HepG2 (cell line): Measurements from ENCODE around the gene GHSR. TPM values are rescaled to one million over a fixed set of nuclear protein-coding genes. Genes with fewer than 3 reads are reported as not detected.

Experiments
- ATAC-seq: fragments of 200-7000 bp; cut with Tn5 transposase; 3 replicates; pipeline ENCODE4 v1.9.1; 2020; ENCODE audit warnings: mild to moderate bottlenecking, moderate library complexity
- BruUV-seq: library from RNA; stranded (reverse); fragments of 400-500 nt; replicated peaks from 2 replicates; lab custom pipeline; 2021; lab: Mats Ljungman, UMichigan
- CTCF ChIA-PET: fragments of 300-600 bp; formaldehyde crosslinking; extraction: SDS; loops from one replicate; lab custom pipeline; 2021; ENCODE audit warnings: low total read pairs, inconsistent platforms, low intra/inter-chr PET ratio; lab: Yijun Ruan, JAX
- POLR2A ChIA-PET: fragments of 350-600 bp; sonication (Branson Sonifier 250); formaldehyde crosslinking; loops from one replicate; lab custom pipeline; 2020; ENCODE audit warnings: antibody characterized with exemption, inconsistent platforms; lab: Yijun Ruan, JAX
- DNase-seq: peaks from one replicate; pipeline ENCODE4 v3.0.0-alpha.2; 2015; ENCODE audit warnings: low spot score
- FAIRE-seq: peaks from 3 replicates; lab custom pipeline; 2011; peaks lifted over from hg19 to GRCh38; lab: Jason Lieb, UNC
- H2AFZ ChIP-seq: one replicate; pipeline ENCODE4 v1.6.1; 2011; ENCODE audit warnings: low read length, inconsistent platforms
- H3K27ac ChIP-seq: fragments of 300-600 bp; 3 replicates; pipeline ENCODE4 v1.8.0; 2011; ENCODE audit warnings: mixed run types, mild to moderate bottlenecking, mixed read lengths, low read length, inconsistent platforms; ENCODE audit not compliant: insufficient read depth; ENCODE audit errors: extremely low read length
- H3K27me3 ChIP-seq, 2 experiments: fragments of 200-600 bp in 1 of 2; 2 replicates in 1 of 2; 3 replicates in 1 of 2; pipeline versions ENCODE4 v1.6.0 to v1.8.0; 2011; ENCODE audit warnings: low read length in 2 of 2, mild to moderate bottlenecking in 2 of 2, moderate library complexity in 2 of 2, inconsistent platforms in 1 of 2; ENCODE audit not compliant: insufficient read depth in 2 of 2, control insufficient read depth in 1 of 2
- H3K36me3 ChIP-seq, 2 experiments: fragments of 200-600 bp in 1 of 2; replicated peaks in 1 of 2; 2 replicates in 1 of 2; 3 replicates in 1 of 2; pipeline versions ENCODE4 v1.5.1 to v1.8.0; 2011; ENCODE audit warnings: low read length in 2 of 2, inconsistent platforms in 1 of 2; ENCODE audit not compliant: insufficient read depth in 2 of 2, control insufficient read depth in 1 of 2
- H3K4me1 ChIP-seq: 2 replicates; pipeline ENCODE4 v1.5.1; 2012; ENCODE audit warnings: low read length, inconsistent platforms; ENCODE audit not compliant: insufficient read depth
- H3K4me2 ChIP-seq: 2 replicates; pipeline ENCODE4 v1.6.0; 2011; ENCODE audit warnings: low read depth, low read length, inconsistent platforms
- H3K4me3 ChIP-seq, 3 experiments: fragments of 200-600 bp in 1 of 3; sonication (generic), shearing (Covaris generic) in 1 of 3; replicated peaks in 1 of 3; 2 replicates each; pipeline ENCODE4 v1.5.1; 2011 to 2016; ENCODE audit warnings: low read length in 3 of 3, inconsistent platforms in 2 of 3, low read depth in 2 of 3, mild to moderate bottlenecking in 2 of 3, control low read depth in 1 of 3, mixed read lengths in 1 of 3; ENCODE audit not compliant: insufficient read depth in 1 of 3
- H3K79me2 ChIP-seq: one replicate; pipeline ENCODE4 v1.6.1; 2011; ENCODE audit warnings: low read length, inconsistent platforms; ENCODE audit not compliant: insufficient read depth
- H3K9ac ChIP-seq: 2 replicates; pipeline ENCODE4 v1.6.0; 2011; ENCODE audit warnings: mild to moderate bottlenecking, low read depth, low read length, inconsistent platforms; ENCODE audit not compliant: insufficient read depth
- H3K9me3 ChIP-seq: 2 replicates; pipeline ENCODE4 v1.5.1; 2012; ENCODE audit warnings: mild to moderate bottlenecking, low read length
- H4K20me1 ChIP-seq: 2 replicates; pipeline ENCODE4 v1.6.0; 2011; ENCODE audit warnings: inconsistent platforms, mild to moderate bottlenecking, low read length, moderate library complexity; ENCODE audit not compliant: insufficient read depth
- AGO2 ChIP-seq: fragments of 200-400 bp; formaldehyde crosslinking; optimal IDR thresholded peaks from 2 replicates; pipeline ENCODE3; 2017; ENCODE audit warnings: mild to moderate bottlenecking, low read depth, low read length, moderate library complexity
- ARNT2 ChIP-seq: sonication (generic); formaldehyde crosslinking; IDR thresholded peaks from 2 replicates; pipeline ENCODE4 v1.8.0; 2022; ENCODE audit warnings: mild to moderate bottlenecking, low read depth, missing genetic modification reagents, moderate library complexity
- BRD4 ChIP-seq: sonication (generic); formaldehyde crosslinking; IDR thresholded peaks from 2 replicates; pipeline ENCODE4 v1.4.0; 2020; ENCODE audit warnings: missing genetic modification reagents
- ELF4 ChIP-seq: sonication (generic); formaldehyde crosslinking; IDR thresholded peaks from 2 replicates; pipeline ENCODE4 v1.5.0; 2020; ENCODE audit warnings: missing genetic modification reagents, mild to moderate bottlenecking, moderate library complexity, borderline replicate concordance
- GZF1 ChIP-seq: sonication (generic); formaldehyde crosslinking; IDR thresholded peaks from 2 replicates; pipeline ENCODE4 v1.5.1; 2020; ENCODE audit warnings: mild to moderate bottlenecking, missing genetic modification reagents
- HMG20B ChIP-seq: conservative IDR thresholded peaks from 2 replicates; pipeline ENCODE4 v1.6.1; 2016; ENCODE audit warnings: missing genetic modification reagents, missing compliant biosample characterization
- PAF1 ChIP-seq: IDR thresholded peaks from 2 replicates; pipeline ENCODE4 v1.6.1; 2016; ENCODE audit warnings: missing genetic modification reagents, missing compliant biosample characterization
- POLR2AphosphoS2 ChIP-seq: IDR thresholded peaks from 2 replicates; pipeline ENCODE4 v1.6.1; 2011; ENCODE audit warnings: low read depth, low read length, improper control_type of control experiment
- RBM22 ChIP-seq: fragments of 200-400 bp; formaldehyde crosslinking; optimal IDR thresholded peaks from 2 replicates; pipeline ENCODE3; 2017; ENCODE audit warnings: mild to moderate bottlenecking, low read length, moderate library complexity
- SP5 ChIP-seq: IDR thresholded peaks from 2 replicates; pipeline ENCODE4 v1.6.1; 2016; ENCODE audit warnings: low read depth, borderline replicate concordance
- ZNF343 ChIP-seq: sonication (generic); formaldehyde crosslinking; IDR thresholded peaks from 2 replicates; pipeline ENCODE4 v1.4.0; 2020; ENCODE audit warnings: mild to moderate bottlenecking, missing genetic modification reagents
- ZNF354B ChIP-seq: sonication (generic); formaldehyde crosslinking; IDR thresholded peaks from 2 replicates; pipeline ENCODE4 v1.8.0; 2022; ENCODE audit warnings: mild to moderate bottlenecking, missing genetic modification reagents
- WGBS: methylation state at CpG from one replicate; pipeline ENCODE4 v1.1.6; 2017; ENCODE audit warnings: low lambda C conversion rate; 5-methylcytosine and 5-hydroxymethylcytosine counted together
- in situ Hi-C: cut with HindIII; loops from 2 replicates; pipeline ENCODE4 v1.10.0; 2017; ENCODE audit warnings: low pct_unique_long_range_greater_than_20kb; ENCODE audit not compliant: extremely low pct_ligation_motif_present
- intact Hi-C: fragments of 100-400 bp; cut with micrococcal nuclease; formaldehyde crosslinking; loops from one replicate; pipeline ENCODE4 v1.10.0; 2022; ENCODE audit not compliant: unreplicated experiment
- polyA plus RNA-seq, 8 experiments: library from polyadenylated mRNA; depleted of rRNA in 3 of 8; stranded (reverse) in 7 of 8; unstranded in 1 of 8; fragments of >200 nt; fragmentation: Illumina TruSeq in 4 of 8; extraction: Trizol in 4 of 8; gene quantifications; 2 replicates each; pipeline versions ENCODE4 v1.2.1 to v1.2.3, GENCODE V29; 2011 to 2016; ENCODE audit warnings: low read depth in 4 of 8, missing spikeins in 1 of 8, mixed read lengths in 1 of 8; ENCODE audit not compliant: insufficient read depth in 1 of 8
- total RNA-seq, 5 experiments: library from RNA; depleted of rRNA; stranded (reverse); fragments of >200 nt; fragmentation: Illumina TruSeq; extraction: Trizol; gene quantifications; 2 replicates each; pipeline ENCODE4 v1.2.3, GENCODE V29; 2016; ENCODE audit warnings: low read depth in 1 of 5
- TF ChIP-seq, protein P1 (sequence below): sonication (generic); formaldehyde crosslinking; IDR thresholded peaks from 2 replicates; pipeline ENCODE4 v1.8.1; 2023; ENCODE audit warnings: mild to moderate bottlenecking, moderate library complexity, missing genetic modification reagents
- TF ChIP-seq, protein P2 (sequence below): sonication (generic); formaldehyde crosslinking; IDR thresholded peaks from 2 replicates; pipeline ENCODE4 v1.5.0; 2020; ENCODE audit warnings: mild to moderate bottlenecking, low read depth, missing genetic modification reagents, borderline replicate concordance
- TF ChIP-seq, protein P3 (sequence below): sonication (generic); formaldehyde crosslinking; IDR thresholded peaks from 2 replicates; pipeline ENCODE4 v1.5.0; 2020; ENCODE audit warnings: mild to moderate bottlenecking, missing genetic modification reagents
- TF ChIP-seq, protein P4 (sequence below): sonication (generic); formaldehyde crosslinking; IDR thresholded peaks from 2 replicates; pipeline ENCODE4 v1.9.0; 2021; ENCODE audit warnings: mild to moderate bottlenecking, missing genetic modification reagents

The GHSR gene
- total and polyA plus RNA-seq, 2 of the 13 experiments (the other 11 are each of a cell fraction or from before 2014, with no cell fraction given): not detected

DNA sequence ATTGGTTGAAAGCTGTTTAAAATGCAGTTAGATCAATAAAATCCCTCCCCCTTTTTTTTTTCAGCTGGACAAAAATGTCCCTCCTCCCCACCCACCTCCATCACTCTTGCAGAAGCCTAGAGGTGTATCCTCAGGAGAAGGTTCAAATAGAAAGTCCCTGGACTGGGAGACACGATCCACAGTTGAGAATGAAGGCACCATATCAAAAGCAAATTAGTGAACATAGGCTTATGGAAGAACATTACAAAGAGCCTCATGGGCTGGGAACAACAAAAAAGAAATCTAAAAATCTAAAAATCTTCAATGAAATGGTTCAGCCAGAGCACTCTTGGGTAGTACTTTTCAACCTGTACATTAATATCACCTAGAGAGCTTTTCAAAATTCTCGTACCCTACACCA is 46.2 kb downstream of the GHSR start:
- DNase-seq (no peak), FAIRE-seq (no peak), ATAC-seq (no peak)
- peaks cover 10 to 13% of the 10 kb centered on the region in 2 experiments; a peak in 4 of 5 replicates for H3K36me3 ChIP-seq
- no peaks in the 10 kb centered on the region for H3K4me1 ChIP-seq
- WGBS: 80% methylated on average over 2 of the region's 2 CpGs
- no peak overlapping the region for H3K9ac ChIP-seq
- no TSS peak for BruUV-seq
- intact Hi-C loops: no loop called here
- H3K9me3 ChIP-seq: no peaks in the 10 kb centered on the region
- no peak overlapping the region for H3K4me3 ChIP-seq
- no peaks in the 10 kb centered on the region for H3K27me3 ChIP-seq
- H2AFZ ChIP-seq: no peak overlapping the region
- POLR2A ChIA-PET: no interaction called here
- H3K27ac ChIP-seq: no peak overlapping the region
- H3K4me2 ChIP-seq: no peak overlapping the region
- H3K79me2 ChIP-seq: no peaks in the 10 kb centered on the region
- peaks cover 36% of the 10 kb centered on the region for H4K20me1 ChIP-seq
- in situ Hi-C loops: no loop called here
- CTCF ChIA-PET: no interaction called here
- TF ChIP-seq, protein P1, sequence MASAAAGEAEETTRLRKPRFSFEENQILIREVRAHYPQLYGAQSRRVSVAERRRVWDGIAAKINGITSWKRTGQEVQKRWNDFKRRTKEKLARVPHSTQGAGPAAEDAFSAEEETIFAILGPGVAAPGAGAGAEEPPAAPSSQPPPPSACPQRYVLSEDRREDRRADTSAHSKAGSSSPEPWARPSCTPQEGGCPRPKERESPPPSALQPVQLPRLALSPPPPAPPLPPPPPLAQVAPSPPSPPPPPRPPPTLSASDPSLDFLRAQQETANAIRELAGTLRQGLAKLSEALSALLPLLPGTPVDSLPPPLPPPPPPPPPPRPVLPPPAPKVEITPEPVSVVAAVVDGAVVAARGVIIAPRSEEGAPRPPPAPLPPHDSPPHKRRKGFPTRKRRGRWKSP (CRISPR knock-in tag): no peak
- TF ChIP-seq PAF1 (CRISPR knock-in tag): no peak
- no peak for TF ChIP-seq BRD4 (CRISPR knock-in tag)
- TF ChIP-seq ZNF343 (CRISPR knock-in tag): no peak
- no peak for TF ChIP-seq ZNF354B (CRISPR knock-in tag)
- TF ChIP-seq, protein P2, sequence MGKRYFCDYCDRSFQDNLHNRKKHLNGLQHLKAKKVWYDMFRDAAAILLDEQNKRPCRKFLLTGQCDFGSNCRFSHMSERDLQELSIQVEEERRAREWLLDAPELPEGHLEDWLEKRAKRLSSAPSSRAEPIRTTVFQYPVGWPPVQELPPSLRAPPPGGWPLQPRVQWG (CRISPR knock-in tag): no peak
- peak; percentile 59; the same call in 1 of the 2 replicates for TF ChIP-seq POLR2AphosphoS2
- TF ChIP-seq, protein P3, sequence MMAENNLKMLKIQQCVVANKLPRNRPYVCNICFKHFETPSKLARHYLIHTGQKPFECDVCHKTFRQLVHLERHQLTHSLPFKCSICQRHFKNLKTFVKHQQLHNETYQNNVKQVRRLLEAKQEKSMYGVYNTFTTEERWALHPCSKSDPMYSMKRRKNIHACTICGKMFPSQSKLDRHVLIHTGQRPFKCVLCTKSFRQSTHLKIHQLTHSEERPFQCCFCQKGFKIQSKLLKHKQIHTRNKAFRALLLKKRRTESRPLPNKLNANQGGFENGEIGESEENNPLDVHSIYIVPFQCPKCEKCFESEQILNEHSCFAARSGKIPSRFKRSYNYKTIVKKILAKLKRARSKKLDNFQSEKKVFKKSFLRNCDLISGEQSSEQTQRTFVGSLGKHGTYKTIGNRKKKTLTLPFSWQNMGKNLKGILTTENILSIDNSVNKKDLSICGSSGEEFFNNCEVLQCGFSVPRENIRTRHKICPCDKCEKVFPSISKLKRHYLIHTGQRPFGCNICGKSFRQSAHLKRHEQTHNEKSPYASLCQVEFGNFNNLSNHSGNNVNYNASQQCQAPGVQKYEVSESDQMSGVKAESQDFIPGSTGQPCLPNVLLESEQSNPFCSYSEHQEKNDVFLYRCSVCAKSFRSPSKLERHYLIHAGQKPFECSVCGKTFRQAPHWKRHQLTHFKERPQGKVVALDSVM (CRISPR knock-in tag): no peak
- TF ChIP-seq GZF1 (CRISPR knock-in tag): no peak
- TF ChIP-seq, protein P4, sequence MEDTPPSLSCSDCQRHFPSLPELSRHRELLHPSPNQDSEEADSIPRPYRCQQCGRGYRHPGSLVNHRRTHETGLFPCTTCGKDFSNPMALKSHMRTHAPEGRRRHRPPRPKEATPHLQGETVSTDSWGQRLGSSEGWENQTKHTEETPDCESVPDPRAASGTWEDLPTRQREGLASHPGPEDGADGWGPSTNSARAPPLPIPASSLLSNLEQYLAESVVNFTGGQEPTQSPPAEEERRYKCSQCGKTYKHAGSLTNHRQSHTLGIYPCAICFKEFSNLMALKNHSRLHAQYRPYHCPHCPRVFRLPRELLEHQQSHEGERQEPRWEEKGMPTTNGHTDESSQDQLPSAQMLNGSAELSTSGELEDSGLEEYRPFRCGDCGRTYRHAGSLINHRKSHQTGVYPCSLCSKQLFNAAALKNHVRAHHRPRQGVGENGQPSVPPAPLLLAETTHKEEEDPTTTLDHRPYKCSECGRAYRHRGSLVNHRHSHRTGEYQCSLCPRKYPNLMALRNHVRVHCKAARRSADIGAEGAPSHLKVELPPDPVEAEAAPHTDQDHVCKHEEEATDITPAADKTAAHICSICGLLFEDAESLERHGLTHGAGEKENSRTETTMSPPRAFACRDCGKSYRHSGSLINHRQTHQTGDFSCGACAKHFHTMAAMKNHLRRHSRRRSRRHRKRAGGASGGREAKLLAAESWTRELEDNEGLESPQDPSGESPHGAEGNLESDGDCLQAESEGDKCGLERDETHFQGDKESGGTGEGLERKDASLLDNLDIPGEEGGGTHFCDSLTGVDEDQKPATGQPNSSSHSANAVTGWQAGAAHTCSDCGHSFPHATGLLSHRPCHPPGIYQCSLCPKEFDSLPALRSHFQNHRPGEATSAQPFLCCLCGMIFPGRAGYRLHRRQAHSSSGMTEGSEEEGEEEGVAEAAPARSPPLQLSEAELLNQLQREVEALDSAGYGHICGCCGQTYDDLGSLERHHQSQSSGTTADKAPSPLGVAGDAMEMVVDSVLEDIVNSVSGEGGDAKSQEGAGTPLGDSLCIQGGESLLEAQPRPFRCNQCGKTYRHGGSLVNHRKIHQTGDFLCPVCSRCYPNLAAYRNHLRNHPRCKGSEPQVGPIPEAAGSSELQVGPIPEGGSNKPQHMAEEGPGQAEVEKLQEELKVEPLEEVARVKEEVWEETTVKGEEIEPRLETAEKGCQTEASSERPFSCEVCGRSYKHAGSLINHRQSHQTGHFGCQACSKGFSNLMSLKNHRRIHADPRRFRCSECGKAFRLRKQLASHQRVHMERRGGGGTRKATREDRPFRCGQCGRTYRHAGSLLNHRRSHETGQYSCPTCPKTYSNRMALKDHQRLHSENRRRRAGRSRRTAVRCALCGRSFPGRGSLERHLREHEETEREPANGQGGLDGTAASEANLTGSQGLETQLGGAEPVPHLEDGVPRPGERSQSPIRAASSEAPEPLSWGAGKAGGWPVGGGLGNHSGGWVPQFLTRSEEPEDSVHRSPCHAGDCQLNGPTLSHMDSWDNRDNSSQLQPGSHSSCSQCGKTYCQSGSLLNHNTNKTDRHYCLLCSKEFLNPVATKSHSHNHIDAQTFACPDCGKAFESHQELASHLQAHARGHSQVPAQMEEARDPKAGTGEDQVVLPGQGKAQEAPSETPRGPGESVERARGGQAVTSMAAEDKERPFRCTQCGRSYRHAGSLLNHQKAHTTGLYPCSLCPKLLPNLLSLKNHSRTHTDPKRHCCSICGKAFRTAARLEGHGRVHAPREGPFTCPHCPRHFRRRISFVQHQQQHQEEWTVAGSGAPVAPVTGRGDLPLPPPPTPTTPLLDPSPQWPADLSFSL (CRISPR knock-in tag): no peak
- TF ChIP-seq SP5 (CRISPR knock-in tag): no peak
- no peak for TF ChIP-seq HMG20B (CRISPR knock-in tag)
- TF ChIP-seq AGO2: peak; percentile 64
- TF ChIP-seq ARNT2: no peak
- TF ChIP-seq RBM22: peak; percentile 27
- TF ChIP-seq ELF4 (CRISPR knock-in tag): no peak
